WERI-Rb-1 (cell line): ENCODE measurements around the gene HORMAD2.

Experiments
- DNase-seq: peaks from one replicate; pipeline ENCODE4 v3.0.0-alpha.2; 2020
- H3K27ac ChIP-seq: fragments of 250-450 bp; sonication (Bioruptor Pico); 2 replicates; pipeline ENCODE4 v1.5.1; 2020; ENCODE audit warnings: mild to moderate bottlenecking, moderate library complexity
- H3K27me3 ChIP-seq: fragments of 250-450 bp; sonication (Bioruptor Pico); 2 replicates; pipeline ENCODE4 v1.5.1; 2021; ENCODE audit warnings: mild to moderate bottlenecking, low read depth, moderate library complexity; ENCODE audit not compliant: insufficient read depth, severe bottlenecking
- H3K36me3 ChIP-seq: fragments of 250-450 bp; sonication (Bioruptor Pico); 2 replicates; pipeline ENCODE4 v1.5.1; 2020; ENCODE audit warnings: mild to moderate bottlenecking, moderate library complexity
- H3K4me3 ChIP-seq: 2 replicates; pipeline ENCODE4 v1.5.1; 2011; ENCODE audit warnings: low read depth, mild to moderate bottlenecking, control low read depth, low read length
- H3K9me3 ChIP-seq: fragments of 250-450 bp; sonication (Bioruptor Pico); 2 replicates; pipeline ENCODE4 v1.5.1; 2021; ENCODE audit warnings: mild to moderate bottlenecking, moderate library complexity; ENCODE audit not compliant: severe bottlenecking
- TF ChIP-seq, protein P1 (sequence below): IDR thresholded peaks from 2 replicates; pipeline ENCODE4 v1.5.1; 2011; ENCODE audit warnings: low read depth, mild to moderate bottlenecking, control low read depth, inconsistent platforms, low read length

Gene HORMAD2

DNA sequence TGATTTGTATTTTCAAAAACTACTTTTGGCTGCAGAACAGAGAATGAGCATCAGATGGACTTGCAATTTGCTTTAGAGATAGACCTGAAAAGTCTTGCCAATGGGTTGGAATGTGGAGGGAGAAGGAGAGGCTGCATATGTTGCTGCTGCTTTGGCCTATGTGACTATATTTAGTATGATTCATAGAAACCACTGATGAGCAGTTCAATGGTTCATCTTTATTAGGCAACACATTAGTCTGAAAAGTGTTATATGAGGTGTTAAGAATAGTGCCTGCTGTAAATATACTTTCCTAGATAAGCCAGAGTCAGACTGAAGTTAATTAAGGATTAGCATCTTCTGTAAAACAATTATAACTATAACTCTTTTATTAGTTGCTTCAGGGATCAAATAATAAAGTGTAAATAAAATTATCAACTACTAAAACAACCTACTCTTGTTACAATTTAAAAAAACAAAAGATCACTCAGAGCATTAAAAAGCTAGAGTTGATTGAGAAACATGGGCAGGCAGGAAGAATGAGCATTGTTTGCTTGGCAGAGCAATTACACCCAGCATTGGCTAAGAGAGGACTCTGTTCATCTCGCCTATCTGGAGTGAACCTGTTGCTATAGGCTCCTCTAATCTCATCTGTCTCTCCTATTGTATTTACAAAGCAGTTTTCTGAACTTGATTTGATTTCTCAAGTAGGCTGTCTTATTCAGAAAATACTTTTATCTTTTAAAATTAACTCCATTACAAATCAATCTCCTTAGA is 36.3 kb downstream of the HORMAD2 start:
- Histone ChIP-seq H3K9me3 (no peaks in the 10 kb centered on the region), H3K27me3 (no peaks in the 10 kb centered on the region), H3K27ac (no peak overlapping the region), H3K36me3 (no peaks in the 10 kb centered on the region), H3K4me3 (no peak overlapping the region)
- no peak for DNase-seq
- TF ChIP-seq, protein P1, sequence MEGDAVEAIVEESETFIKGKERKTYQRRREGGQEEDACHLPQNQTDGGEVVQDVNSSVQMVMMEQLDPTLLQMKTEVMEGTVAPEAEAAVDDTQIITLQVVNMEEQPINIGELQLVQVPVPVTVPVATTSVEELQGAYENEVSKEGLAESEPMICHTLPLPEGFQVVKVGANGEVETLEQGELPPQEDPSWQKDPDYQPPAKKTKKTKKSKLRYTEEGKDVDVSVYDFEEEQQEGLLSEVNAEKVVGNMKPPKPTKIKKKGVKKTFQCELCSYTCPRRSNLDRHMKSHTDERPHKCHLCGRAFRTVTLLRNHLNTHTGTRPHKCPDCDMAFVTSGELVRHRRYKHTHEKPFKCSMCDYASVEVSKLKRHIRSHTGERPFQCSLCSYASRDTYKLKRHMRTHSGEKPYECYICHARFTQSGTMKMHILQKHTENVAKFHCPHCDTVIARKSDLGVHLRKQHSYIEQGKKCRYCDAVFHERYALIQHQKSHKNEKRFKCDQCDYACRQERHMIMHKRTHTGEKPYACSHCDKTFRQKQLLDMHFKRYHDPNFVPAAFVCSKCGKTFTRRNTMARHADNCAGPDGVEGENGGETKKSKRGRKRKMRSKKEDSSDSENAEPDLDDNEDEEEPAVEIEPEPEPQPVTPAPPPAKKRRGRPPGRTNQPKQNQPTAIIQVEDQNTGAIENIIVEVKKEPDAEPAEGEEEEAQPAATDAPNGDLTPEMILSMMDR, result no peak

DNA sequence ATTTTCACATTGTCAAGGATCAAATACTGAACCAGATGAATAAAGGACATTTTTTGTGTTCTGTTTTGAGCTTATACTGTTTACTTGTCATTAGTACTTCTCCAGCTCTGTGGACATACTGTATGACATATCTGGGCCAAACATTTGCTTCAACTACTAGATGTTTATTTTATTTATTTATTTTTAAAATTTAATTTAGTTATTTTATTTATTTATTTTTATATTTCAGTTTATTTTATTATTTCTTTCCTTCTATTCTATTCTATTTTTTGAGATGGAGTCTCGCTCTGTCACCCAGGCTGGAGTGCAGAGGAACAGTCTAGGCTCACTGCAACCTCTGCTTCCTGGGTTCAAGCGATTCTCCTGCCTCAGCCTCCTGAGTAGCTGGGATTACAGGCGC is 37.0 kb downstream of the HORMAD2 start:
- H3K27ac ChIP-seq, result no peak overlapping the region

DNA sequence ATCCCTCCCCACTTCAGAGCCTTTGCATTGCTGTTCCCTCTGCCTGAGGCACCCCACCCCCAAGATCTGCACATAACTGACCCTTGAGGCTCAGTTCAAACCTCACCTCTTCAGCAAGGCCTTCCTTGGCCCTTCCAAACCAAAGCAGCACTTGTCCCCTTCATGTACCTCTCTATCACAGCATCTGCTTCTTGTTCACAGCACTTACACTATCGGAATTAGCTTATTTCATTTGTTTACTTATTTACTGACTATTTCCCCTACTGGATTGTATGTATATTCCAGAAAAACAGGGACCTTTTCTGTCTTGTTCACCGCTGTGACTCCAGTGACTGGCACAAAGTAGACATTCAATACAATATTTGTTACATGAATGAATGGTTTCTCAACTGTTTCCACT is 38.0 kb downstream of the HORMAD2 start:
- H3K36me3 ChIP-seq, result no peaks in the 10 kb centered on the region
- H3K27ac ChIP-seq, result no peak overlapping the region
- no peaks in the 10 kb centered on the region for H3K27me3 ChIP-seq
- no peak for DNase-seq
- H3K9me3 ChIP-seq, result no peaks in the 10 kb centered on the region
- TF ChIP-seq, protein P1, result no peak
- no peak overlapping the region for H3K4me3 ChIP-seq

More for the DNA sequence above, 37.0 kb downstream of the HORMAD2 start:
- DNase-seq, result no peak
- no peaks in the 10 kb centered on the region for H3K36me3 ChIP-seq
- no peaks in the 10 kb centered on the region for H3K27me3 ChIP-seq
- no peak overlapping the region for H3K4me3 ChIP-seq
- TF ChIP-seq, protein P1, result no peak
- H3K9me3 ChIP-seq, result no peaks in the 10 kb centered on the region

DNA sequence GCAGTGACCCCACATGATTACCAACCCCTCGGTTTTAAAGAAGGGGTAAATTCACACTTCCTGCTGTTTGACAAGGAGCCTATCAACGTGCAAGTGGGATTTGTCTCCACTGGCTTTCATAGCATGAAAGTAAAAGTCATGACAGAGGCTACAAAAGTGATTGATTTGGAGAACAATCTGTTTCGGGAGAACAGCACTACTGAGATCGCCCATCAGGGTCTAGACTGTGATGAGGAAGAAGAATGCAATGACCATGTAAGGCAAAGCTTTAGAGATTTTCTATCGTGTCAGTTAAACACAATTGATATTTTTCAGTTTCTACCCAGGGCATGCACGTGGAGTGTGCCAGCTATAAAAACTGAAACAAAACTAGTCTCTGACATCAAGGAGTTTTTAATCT is 41.7 kb downstream of the HORMAD2 start:
- Histone ChIP-seq H3K36me3 (no peaks in the 10 kb centered on the region), H3K27ac (no peak overlapping the region), H3K9me3 (no peaks in the 10 kb centered on the region), H3K4me3 (no peak overlapping the region), H3K27me3 (no peaks in the 10 kb centered on the region)
- DNase-seq, result no peak
- TF ChIP-seq, protein P1, result no peak

DNA sequence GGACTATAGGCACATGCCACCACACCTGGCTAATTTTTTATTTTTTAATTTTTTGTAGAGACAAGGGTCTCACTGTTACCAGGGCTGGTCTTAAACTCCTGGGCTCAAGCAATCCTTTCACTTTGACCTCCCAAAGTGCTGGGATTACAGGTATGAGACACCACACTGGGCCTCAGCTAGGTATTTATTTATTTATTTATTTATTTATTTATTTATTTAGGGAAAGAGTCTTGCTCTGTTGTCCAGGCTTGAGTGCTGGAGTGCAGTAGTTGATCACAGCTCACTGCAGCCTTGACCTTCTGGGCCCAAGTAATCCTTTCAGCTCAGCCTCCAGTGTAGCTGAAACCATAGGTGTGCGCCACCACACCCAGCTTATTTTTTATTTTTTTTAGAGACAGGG is 43.2 kb downstream of the HORMAD2 start:
- Histone ChIP-seq H3K4me3 (no peak overlapping the region), H3K36me3 (no peaks in the 10 kb centered on the region), H3K27me3 (no peaks in the 10 kb centered on the region), H3K9me3 (no peaks in the 10 kb centered on the region), H3K27ac (no peak overlapping the region)
- no peak for DNase-seq
- TF ChIP-seq, protein P1, result no peak

DNA sequence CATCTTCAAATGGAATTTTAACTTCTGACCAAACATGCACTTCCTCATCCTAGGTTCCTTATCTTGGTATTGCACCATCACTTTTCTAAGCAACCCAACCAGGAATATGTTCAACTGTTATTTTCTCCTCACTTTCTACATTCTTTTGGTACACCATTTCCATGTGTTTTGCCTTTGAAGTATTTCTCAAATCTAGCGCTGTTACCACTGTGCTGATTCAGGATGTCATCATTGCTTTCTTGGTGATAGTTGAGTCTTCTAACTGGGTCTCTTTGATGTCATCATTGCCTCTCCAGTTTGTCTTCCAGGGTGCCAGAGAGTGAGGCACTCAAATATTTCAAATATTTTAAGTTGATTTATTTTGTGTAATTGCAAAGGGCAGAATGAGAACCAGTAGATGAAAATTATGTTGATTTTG is 47.5 kb downstream of the HORMAD2 start:
- DNase-seq, result no peak
- no peaks in the 10 kb centered on the region for H3K9me3 ChIP-seq
- H3K27me3 ChIP-seq, result no peaks in the 10 kb centered on the region
- H3K4me3 ChIP-seq, result no peak overlapping the region
- TF ChIP-seq, protein P1, result no peak
- H3K27ac ChIP-seq, result no peak overlapping the region
- no peaks in the 10 kb centered on the region for H3K36me3 ChIP-seq
